Measurements from ENCODE around the gene TP53TG3E.
"Not testable (repeated sequence)": the region's sequence is repeated elsewhere in the genome, so short reads cannot be mapped to it uniquely, and the experiment has no call there.

The TP53TG3E gene

GRCh38 chr16:33304006-33304405 lies at the start of gene TP53TG3E:
TP53TG3E (plus strand) TSS chr16:33304306; CDS start chr16:33304374, 68 bp downstream.
- in situ Hi-C loops (cut with HindIII; ENCODE audit: low sequenced_read_pairs), result not testable (repeated sequence)

- in situ Hi-C loops (cut with HindIII; ENCODE audit: low sequenced_read_pairs), result not testable (repeated sequence)
Measured at GRCh38 chr16:33336226-33337012, 32.3 kb downstream of the TP53TG3E start.

- in situ Hi-C loops (cut with HindIII; ENCODE audit: low sequenced_read_pairs), result not testable (repeated sequence)
Measured at GRCh38 chr16:33337627-33338542, 33.8 kb downstream of the TP53TG3E start.

- in situ Hi-C loops (cut with HindIII; ENCODE audit: low sequenced_read_pairs), result not testable (repeated sequence)
Measured at GRCh38 chr16:33338543-33338951, 34.4 kb downstream of the TP53TG3E start.

GRCh38 chr16:33339093-33340061 lies 35.3 kb downstream of the TP53TG3E start:
- in situ Hi-C loops (cut with HindIII; ENCODE audit: low sequenced_read_pairs), result not testable (repeated sequence)

All from DLD1 (cell line).